HG03103 (cell line): ENCODE data around the gene DPF1.
A peak's percentile ranks its signal among the peaks of the same experiment; 100 is the strongest.
"Not testable (repeated sequence)": the region's sequence is repeated elsewhere in the genome, so short reads cannot be mapped to it uniquely, and the experiment has no call there.

Experiments used
- ATAC-seq: cut with Tn5 transposase; IDR thresholded peaks from one replicate; pipeline ENCODE4 v1.9.1; 2021; ENCODE audit warnings: low read depth; ENCODE audit not compliant: unreplicated experiment

The DPF1 gene

GRCh38 chr19:38250821-38251563 lies 27.0 kb upstream of the DPF1 start:
- ATAC-seq, result no peak

DNA sequence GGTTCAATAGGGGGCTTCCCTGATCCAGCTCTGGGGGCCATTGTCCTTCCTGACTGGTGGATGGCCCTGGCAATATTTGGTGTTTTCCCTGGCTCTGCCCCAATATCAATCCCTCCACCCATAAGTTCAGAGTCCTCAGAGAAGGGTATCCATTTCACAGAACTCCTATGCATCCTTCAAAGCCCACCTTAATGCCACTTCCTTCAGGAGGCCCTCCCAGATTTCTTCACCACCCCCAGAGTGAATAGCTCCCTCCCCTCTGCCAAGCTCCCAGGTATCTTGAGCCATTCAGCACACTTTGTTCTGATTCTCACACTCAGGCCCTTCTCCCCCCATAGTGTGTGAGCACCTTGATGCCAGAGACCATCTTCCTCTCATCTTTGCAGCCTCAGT lies 26.4 kb upstream of the DPF1 start:
- no peak for ATAC-seq

- ATAC-seq, result no peak
Observed at GRCh38 chr19:38248421-38248820, 24.4 kb upstream of the DPF1 start.

- no peak for ATAC-seq
Observed at GRCh38 chr19:38247734-38248268, 23.8 kb upstream of the DPF1 start.

GRCh38 chr19:38247126-38247525 lies 23.1 kb upstream of the DPF1 start:
- no peak for ATAC-seq

DNA sequence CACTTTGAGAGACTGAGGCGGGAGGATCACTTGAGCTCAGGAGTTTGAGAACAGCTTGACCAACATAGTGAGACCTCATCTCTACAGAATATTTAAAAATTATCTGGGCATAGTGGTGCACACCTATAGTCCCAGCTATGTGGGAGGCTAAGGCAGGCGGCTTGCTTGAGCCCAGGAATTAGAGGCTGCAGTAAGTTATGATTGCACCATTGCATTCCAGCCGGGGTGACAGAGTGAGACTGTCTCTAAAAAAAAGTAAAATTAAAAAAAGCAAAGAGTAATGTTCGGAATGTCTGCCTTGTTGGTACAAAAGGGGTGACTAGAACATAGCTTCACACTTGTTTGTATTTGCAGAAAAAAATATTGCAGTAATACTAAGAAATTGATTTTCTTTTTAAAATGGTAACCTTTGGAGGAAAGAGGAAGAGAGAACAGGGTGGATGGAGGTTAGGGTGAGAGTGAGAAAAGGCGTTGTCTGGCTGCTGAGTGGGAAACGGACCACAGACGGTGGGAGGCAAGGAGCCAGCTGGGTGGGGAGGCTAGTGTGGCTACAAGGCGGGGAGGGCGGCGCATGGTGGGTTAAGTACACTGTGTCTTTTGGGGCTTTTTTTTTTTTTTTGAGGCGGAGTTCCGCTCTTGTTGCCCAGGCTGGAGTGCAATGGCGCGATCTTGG lies 21.9 kb upstream of the DPF1 start:
- no peak for ATAC-seq

DNA sequence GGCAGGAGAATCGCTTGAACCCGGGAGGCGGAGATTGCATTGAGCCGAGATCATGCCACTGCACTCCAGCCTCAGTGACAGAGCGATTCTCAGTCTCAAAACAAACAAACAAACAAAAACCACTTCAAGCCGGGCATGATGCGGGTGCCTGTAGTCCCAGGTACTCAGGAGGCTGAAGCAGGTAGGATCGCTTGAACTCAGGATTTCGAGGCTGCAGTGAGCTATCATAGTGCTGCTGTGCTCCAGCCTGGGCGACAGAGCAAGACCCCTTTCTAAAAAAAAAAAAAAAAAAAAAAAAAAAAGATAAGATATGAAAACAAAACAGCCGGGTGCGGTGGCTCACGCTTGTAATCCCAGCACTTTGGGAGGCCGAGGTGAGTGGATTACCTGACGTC lies 19.3 kb upstream of the DPF1 start:
- no peak for ATAC-seq

- no peak for ATAC-seq
Observed at GRCh38 chr19:38239816-38240215, 15.8 kb upstream of the DPF1 start.

GRCh38 chr19:38234615-38235014 lies 10.6 kb upstream of the DPF1 start:
- ATAC-seq, result no peak

- ATAC-seq, result no peak
Observed at GRCh38 chr19:38233740-38234251, 9.8 kb upstream of the DPF1 start.

DNA sequence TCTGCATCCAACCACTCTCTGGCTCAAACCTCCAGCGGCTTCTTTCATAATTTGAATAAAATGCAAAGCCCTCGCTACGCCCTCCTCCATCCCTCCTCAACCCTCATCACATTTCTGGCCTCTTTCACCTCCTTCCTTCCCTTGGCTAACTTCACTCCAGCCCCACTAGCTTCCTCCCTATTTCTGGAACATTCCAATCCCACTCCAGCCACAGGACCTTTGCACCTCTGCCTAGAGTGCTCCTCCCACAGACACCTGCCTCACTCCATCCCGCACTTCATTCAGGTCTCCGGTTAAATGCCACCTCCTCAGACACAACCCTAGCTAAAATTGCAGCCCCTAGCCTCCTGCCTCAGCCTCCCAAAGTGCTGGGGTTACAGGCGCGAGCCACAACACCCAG lies 7.9 kb upstream of the DPF1 start:
- no peak for ATAC-seq

- ATAC-seq, result not testable (repeated sequence)
Observed at GRCh38 chr19:38230506-38231133, 6.6 kb upstream of the DPF1 start.

DNA sequence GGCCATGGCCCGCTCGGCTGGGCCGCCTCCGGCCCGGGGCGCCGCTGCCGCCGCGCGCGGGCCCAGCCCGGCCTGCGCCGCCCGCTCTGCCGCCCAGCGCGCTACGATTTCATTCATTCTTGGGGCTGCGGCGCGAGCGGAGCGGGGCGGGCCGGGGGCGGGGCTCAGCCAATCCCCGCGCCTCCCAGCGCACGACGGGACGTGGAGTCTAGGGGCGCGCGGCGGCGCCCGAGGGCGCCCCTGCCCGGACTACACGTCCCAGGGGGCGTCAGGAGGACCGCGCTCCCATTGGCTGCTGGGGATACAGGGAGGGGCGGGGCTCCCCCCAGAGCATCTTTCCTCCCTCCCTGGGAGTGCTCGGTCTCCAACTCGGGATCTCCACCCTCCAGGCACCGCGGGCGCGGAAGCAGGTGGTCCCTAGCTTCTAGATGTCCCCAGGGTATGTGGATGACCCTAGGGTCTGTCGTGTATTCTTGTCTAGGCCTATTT lies 5.6 kb upstream of the DPF1 start:
- ATAC-seq, result peak; percentile 75

DNA sequence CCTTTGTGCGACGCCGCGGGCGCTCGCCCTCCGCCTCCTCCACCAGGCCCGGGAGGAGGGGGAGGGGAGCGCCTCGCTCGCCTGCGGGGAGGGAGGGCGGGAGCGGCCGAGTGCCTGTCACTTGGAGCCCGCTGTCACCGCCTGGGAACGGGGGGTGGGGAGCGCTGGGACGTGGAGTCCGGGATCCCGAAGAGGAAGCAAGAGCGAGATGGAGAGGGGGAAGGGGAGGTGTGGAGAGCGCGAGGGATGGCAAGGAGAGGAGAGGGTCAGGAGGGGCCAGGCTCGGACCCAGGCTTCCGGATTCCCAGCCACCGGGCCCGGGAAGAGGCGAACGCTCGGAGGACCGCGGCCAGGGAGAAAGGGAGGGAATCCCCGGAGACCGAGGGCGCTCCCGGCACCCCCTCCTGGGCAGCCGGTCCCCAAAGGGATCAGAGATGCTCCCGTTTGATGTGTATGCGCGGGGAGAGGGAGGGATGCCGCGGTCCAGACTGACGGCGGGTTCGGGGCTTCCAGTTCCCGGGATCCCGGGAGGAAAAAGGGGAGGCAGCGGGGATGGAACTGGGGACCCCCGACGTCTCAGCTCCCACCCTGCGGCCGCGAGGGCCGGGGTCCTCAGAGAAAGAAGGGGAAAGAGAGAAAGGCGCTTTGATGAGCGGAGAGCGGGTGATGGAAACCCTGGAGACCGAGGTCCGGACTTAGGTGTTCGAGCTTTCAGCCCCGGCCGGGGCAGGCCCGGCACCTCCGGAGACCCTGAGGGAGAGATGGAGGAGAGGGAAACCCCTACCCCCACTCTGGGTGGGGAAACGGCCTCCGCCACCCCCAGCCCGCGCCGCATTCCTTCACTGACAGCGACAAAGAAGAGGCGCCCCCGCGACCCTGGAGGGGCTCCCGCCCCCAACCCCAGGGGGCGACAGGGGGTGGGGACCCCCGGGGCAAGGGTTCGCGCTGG lies 4.7 kb upstream of the DPF1 start:
- no peak for ATAC-seq

- no peak for ATAC-seq
Observed at GRCh38 chr19:38228005-38228377, 4.0 kb upstream of the DPF1 start.

GRCh38 chr19:38227287-38228004 lies 3.4 kb upstream of the DPF1 start:
- no peak for ATAC-seq

DNA sequence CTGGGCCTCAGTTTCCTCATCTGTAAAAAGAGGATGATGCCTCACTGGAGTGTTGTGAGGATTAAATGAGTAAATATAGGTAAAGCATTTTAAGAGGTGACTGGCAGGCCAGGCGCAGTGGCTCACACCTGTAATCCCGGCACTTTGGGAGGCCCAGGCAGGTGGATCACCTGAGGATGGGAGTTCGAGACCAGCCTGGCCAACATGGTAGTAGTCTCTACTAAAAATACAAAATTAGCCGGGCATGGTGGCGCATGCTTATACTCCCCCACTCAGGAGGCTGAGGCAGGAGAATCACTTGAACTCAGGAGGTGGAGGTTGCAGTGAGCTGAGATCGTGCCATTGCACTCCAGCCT lies 819 bp upstream of the DPF1 start:
- not testable (repeated sequence) for ATAC-seq

DNA sequence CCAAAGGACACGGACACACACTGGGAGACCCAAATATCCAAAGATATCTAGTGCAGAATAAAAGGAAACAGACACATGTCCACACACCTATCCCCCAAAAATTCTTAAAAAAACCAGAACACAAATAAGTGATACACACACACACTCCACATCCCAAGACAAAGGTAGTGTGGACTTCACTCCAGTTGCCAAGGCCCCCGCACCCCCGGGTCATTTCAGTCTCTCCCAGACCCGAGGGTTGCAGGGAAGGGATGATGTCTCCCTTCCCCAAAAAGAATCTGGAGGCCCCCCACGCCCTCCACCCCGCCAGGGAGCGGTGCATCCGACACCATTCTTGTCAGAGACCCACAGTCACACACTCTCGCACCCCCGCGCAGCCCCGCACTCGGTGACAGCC lies 407 bp downstream of the DPF1 start:
- ATAC-seq, result no peak

- ATAC-seq, result no peak
Observed at GRCh38 chr19:38223119-38223523, 901 bp downstream of the DPF1 start.
